ENCODE results near the gene ABTB1.

ABTB1 gene

DNA sequence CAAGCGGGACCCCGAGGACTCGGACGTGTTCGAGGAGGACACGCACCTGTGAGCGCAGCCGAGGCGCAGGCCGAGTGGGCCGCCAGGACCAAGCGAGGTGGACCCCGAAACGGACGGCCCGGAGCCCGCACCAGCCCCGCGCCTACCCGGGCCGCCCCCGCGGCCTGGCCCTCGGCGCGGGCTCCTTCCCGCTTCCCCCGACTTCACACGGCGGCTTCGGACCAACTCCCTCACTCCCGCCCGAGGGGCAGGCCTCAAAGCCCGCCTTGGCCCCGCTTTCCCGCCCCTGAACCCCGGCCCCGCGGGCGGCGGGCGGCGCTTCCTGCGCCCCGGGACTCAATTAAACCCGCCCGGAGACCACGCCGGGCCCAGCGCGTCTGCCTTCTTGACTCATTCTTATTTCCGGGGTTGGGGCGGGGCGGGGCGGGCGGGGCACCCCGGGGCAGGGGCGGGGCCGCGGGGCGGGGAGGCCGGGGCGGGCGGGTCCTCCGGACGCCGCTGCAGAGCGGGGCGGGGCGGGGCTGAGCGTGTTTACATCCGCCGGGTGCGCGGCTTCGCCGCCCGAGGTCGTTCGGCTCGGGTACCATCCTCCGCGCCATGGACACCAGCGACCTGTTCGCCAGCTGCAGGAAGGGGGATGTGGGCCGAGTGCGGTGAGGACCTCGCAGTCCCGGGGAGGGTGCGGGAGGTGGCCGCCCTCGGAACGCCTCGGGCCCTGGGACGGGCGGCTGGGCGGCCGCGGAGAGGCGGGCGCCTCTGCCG, at the start of gene ABTB1:
TSS of gene ABTB1 (plus strand) at position 524 of the 762 bp plus-strand sequence. CDS start at position 598, 74 bp downstream.
- H3K4me3 Mint-ChIP-seq: peak within 1 kb of the TSS; percentile 93
- H3K4me1 Mint-ChIP-seq: peaks cover 34% of the 10 kb centered on the region
- no peaks in the 10 kb centered on the region for H3K9me3 Mint-ChIP-seq
- no peaks in the 10 kb centered on the region for H3K27me3 Mint-ChIP-seq
- peak within 1 kb of the TSS; percentile 98 for H3K27ac Mint-ChIP-seq
- H3K36me3 Mint-ChIP-seq: no peaks in the 10 kb centered on the region

DNA sequence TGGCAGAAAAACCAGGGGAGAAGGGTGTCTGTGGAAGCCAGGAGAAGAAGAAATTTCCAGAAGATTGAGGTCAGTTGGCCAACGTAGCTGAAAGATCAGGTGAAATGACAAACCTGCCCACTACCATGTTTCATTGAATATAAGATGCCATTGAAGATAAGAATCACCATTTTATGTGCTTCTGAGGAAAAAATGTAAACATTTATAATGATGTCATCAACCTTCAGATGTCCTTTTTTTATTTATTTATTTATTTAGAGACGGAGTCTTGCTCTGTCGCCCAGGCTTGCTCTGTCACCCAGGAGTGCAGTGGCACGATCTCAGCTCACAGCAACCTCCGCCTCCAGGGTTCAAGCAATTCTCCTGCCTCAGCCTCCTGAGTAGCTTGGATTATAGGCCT, 48.7 kb upstream of the ABTB1 start:
- Mint-ChIP-seq H3K36me3 (peaks cover 6% of the 10 kb centered on the region), H3K9me3 (no peaks in the 10 kb centered on the region), H3K27ac (no peak overlapping the region), H3K4me1 (peaks cover 11% of the 10 kb centered on the region), H3K4me3 (no peak overlapping the region), H3K27me3 (peaks cover 3% of the 10 kb centered on the region)

DNA sequence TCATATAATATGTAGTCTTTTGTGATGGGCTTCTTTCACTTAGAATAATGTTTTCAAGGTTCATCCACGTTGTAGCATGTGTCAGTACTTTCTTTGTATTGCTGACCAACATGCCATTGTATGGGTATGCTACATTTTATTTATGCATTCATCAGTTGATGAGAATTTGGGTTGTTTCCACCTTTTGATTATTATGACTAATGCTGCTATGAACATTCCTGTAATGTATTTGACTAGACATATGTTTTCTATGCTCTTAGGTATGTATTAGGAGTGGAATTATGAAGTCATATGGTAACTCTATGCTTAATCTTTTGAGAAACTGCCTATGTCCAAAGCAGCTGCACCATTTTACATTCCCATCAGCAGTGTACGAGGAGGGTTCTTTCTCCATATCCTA, 46.9 kb upstream of the ABTB1 start:
- no peaks in the 10 kb centered on the region for H3K9me3 Mint-ChIP-seq
- peaks cover 24% of the 10 kb centered on the region for H3K4me1 Mint-ChIP-seq
- H3K36me3 Mint-ChIP-seq: peaks cover 3% of the 10 kb centered on the region
- H3K27ac Mint-ChIP-seq: no peak overlapping the region
- H3K4me3 Mint-ChIP-seq: no peak overlapping the region
- H3K27me3 Mint-ChIP-seq: peaks cover 9% of the 10 kb centered on the region

DNA sequence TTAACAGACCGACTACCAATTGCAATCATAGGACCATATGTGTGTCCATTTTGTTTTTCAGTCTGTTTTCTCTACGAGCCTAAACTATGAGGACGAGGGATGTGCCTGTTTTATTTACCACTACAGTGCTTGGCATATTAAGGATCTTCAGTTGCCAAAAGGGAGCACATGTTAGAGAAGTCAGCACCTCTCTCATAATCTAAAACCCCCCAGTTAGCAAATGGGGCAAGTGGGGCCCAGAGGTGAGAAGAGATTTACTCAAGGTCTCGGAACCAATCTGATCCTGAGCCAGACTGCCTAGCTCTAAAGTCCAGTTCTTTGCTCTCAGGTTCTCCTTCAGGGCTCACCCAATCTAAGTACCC, 44.3 kb upstream of the ABTB1 start:
- Mint-ChIP-seq H3K9me3 (no peaks in the 10 kb centered on the region), H3K27me3 (peaks cover 12% of the 10 kb centered on the region), H3K4me3 (peak overlapping the region; percentile 85), H3K27ac (peak overlapping the region; percentile 85), H3K36me3 (no peaks in the 10 kb centered on the region), H3K4me1 (peaks cover 30% of the 10 kb centered on the region)

DNA sequence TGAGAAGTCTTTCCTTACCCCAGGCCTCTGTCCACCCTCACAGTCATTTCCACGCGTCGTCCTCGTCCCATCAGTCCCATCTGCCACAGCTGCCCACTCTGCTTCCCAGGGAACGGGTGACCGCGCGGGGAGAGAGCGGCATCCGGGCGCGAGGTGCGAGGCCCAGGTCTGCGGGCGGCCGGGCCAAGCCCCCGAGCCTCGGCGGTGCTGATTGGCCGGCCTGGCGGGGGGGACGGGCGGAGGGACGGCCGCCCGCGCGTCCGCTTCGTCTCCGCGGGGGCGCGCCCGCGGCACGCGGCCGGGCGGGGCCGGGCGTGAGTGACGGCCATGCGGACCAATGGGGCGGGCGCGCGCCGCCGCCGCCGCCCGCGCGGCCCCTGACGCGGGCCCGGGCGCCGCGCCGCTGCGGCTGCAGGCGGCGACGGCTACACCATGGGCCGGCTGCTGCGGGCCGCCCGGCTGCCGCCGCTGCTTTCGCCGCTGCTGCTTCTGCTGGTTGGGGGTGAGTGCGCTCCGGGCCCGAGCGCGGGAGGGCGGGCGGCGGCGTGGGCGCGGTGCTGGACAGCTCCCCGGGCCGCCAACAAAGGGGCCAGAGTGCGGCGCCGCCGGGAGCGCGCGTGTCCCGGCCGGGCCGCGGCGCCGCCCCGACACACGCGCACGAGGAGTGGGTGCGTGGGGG, 43.8 kb upstream of the ABTB1 start, which contains the start of gene PODXL2:
TSS of gene PODXL2 (plus strand) at position 398 of the 679 bp plus-strand sequence. CDS start at position 433, 35 bp downstream.
- Mint-ChIP-seq H3K36me3 (peaks cover 2% of the 10 kb centered on the region), H3K27ac (peak within 1 kb of the TSS; percentile 85)

DNA sequence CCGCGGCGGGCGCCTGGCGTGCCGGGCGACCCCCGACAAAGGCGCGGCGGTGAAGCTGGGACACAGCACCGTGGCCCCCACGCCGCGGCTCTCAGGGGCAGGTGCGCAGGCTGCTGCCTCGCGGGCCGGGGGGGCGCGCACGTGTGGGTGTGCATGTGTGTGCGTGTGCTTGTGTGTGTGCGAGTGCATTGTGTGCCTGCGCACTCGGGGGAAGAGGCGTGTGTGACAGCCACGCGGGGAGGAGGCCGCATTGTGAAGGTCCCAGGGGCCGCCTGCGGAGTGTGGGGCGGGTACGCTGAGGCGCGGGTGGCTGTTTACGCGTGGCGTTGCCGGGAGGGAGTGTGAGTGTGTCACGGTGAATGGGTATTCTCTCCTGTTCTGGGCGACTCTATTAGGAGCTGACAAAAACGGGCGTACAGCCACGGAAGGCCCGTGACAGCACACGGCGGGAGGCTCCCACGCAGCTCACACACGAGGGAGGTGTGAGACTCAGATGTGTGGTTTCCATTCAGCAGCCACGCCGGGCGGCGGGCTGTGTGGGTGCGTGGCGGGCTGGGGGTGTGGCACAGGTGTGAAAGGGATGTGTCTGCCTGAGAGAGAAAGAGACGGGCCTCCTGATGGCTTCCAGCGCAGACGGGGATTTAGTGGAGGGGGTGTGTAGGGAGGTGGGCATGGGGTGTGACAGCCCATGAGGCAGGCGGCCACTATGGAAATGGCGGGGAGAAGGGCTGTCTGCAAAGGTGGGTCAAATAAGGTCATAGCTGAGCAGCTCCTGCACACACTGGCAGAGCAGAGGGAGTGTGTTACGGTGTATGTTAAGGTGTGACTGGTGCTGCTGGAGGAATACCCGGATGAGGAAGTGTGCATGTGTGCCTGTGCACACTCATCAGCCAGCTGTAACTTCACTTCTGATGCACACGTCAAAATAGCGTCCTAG, 43.0 kb upstream of the ABTB1 start:
- peak overlapping the region; percentile 84 for H3K4me3 Mint-ChIP-seq
- H3K4me1 Mint-ChIP-seq: peaks cover 30% of the 10 kb centered on the region
- H3K27ac Mint-ChIP-seq: peak overlapping the region; percentile 66
- H3K27me3 Mint-ChIP-seq: peaks cover 15% of the 10 kb centered on the region
- no peaks in the 10 kb centered on the region for H3K9me3 Mint-ChIP-seq
- peaks cover 2% of the 10 kb centered on the region for H3K36me3 Mint-ChIP-seq

More for the DNA sequence above, 43.8 kb upstream of the ABTB1 start, which contains the start of gene PODXL2:
- peaks cover 15% of the 10 kb centered on the region for H3K27me3 Mint-ChIP-seq
- H3K4me3 Mint-ChIP-seq: peak within 1 kb of the TSS; percentile 85
- H3K4me1 Mint-ChIP-seq: peaks cover 30% of the 10 kb centered on the region
- H3K9me3 Mint-ChIP-seq: no peaks in the 10 kb centered on the region

DNA sequence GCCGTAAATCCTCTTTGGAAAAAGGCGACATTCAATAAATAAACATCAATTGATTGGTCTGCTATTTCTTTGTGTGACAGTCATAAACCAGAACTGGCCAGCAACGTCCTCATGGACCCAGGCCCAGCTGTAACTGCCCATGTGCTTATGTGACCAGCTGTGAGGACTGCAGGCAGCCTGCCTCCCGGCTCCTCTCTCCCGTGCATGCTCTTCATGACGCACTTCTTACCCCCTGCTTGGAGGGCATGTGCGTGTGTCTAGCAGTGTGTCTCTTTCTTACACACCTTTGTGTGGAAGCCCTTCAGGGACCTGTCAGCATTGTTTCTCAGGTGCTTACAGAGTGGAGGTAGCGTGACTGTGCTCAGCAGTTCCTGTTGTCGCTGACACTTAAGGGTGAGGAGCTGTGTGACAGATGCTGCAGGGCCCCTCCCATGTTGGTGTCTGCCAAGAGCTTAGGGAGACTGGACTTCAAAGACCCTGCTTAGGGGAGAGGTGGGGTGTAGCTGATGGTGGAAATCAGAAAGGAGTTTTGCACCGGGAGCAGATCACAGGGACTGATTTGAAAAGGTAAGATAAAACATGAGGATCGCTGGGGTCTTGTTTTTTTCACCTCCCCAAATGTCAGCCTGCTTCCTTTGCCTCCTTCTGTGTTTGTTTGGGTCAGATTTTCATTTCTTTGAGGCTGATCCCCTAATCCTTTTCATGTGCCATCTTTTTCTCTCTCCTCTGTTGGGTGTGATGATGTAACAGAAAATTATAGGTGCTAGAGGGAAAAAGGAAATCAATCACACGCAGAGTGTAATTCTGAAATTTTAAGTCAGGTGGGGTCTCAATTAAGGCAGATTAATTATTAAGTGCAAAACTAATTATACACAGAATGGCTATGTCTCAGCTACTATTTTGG, 41.7 kb upstream of the ABTB1 start:
- no peak overlapping the region for H3K27ac Mint-ChIP-seq
- H3K4me3 Mint-ChIP-seq: peak overlapping the region; percentile 43
- peaks cover 15% of the 10 kb centered on the region for H3K27me3 Mint-ChIP-seq
- H3K9me3 Mint-ChIP-seq: no peaks in the 10 kb centered on the region
- H3K36me3 Mint-ChIP-seq: peaks cover 2% of the 10 kb centered on the region
- peaks cover 30% of the 10 kb centered on the region for H3K4me1 Mint-ChIP-seq

DNA sequence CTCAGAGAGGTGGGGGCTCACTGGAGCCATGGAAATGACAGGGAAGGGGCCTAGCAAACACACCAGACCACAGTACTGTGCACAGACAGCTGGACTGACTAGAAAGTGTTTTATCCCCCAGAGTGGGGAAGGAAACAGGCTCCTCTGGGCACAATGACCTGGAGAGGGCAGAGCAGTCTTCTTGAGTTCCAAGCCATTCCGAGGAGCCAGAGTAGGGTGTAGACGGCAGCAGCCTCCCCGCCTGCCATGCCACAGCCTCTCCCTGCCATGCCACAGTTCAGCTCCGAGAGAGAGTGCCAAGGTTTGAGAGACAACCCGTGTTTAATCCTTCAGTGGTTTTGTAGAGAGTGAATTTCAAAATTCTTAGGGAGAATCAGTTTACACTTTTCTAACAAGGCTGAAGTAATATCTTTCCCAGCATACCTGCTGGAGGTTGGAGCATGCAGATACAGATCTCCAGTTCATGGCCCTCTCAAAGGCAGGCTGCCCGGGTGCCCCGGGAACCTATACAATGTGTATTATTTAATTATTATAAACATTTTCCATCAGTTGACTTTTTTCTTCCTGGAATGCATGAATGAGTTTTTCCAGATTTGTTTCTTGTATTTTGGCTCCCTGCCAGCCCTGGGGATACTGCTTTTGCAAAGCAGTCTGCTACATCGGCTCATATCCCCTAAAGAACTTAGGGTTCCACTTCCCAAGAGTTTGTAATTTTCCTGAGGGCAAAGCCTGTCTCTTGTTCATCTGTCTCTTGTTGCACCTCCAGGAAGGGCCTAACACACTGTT, 40.5 kb upstream of the ABTB1 start:
- no peak overlapping the region for H3K4me3 Mint-ChIP-seq
- no peaks in the 10 kb centered on the region for H3K9me3 Mint-ChIP-seq
- peaks cover 2% of the 10 kb centered on the region for H3K36me3 Mint-ChIP-seq
- peaks cover 27% of the 10 kb centered on the region for H3K4me1 Mint-ChIP-seq
- no peak overlapping the region for H3K27ac Mint-ChIP-seq
- H3K27me3 Mint-ChIP-seq: peaks cover 14% of the 10 kb centered on the region

DNA sequence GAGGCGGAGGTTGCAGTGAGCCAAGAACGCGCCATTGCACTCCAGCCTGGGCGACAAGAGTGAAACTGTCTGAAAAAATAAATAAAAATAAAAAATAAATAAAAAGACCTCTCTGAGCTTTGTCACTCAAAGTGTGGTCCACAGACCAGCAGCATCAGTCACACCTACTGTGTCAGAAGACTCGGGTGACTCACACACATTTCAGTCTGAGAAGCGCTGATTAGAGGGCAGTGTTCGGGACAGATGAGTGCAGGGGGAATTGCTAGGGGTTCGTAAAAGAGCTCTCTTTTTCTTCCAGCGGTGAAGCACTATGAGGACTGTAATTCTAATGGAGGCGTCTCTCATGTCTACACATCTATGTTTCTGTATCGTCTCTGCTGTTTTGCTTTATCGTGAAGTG, 38.1 kb upstream of the ABTB1 start:
- no peaks in the 10 kb centered on the region for H3K9me3 Mint-ChIP-seq
- H3K27ac Mint-ChIP-seq: no peak overlapping the region
- peaks cover 2% of the 10 kb centered on the region for H3K36me3 Mint-ChIP-seq
- no peak overlapping the region for H3K4me3 Mint-ChIP-seq
- peaks cover 25% of the 10 kb centered on the region for H3K4me1 Mint-ChIP-seq
- H3K27me3 Mint-ChIP-seq: peaks cover 11% of the 10 kb centered on the region

DNA sequence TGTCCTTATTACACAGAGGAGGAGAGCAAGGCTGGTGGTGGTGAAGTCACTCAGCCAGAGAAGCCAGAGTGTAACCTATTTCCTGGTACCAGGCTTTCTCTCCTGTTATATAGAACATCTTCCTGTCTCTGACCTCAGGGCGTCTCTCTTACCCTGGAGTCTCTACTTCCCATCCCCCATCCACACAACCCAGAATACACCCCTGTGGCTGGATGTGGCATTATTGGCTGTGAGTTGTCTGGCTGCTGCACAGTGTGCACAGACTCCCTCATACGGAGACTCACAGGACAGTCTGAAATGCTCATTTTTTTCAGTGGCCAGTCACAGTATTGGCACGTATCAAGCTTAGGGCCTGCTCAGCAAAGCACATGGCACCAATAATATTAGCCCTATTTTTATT, 35.2 kb upstream of the ABTB1 start:
- Mint-ChIP-seq H3K27ac (no peak overlapping the region), H3K27me3 (peaks cover 4% of the 10 kb centered on the region), H3K4me1 (peaks cover 9% of the 10 kb centered on the region), H3K36me3 (peaks cover 2% of the 10 kb centered on the region), H3K4me3 (no peak overlapping the region), H3K9me3 (no peaks in the 10 kb centered on the region)

DNA sequence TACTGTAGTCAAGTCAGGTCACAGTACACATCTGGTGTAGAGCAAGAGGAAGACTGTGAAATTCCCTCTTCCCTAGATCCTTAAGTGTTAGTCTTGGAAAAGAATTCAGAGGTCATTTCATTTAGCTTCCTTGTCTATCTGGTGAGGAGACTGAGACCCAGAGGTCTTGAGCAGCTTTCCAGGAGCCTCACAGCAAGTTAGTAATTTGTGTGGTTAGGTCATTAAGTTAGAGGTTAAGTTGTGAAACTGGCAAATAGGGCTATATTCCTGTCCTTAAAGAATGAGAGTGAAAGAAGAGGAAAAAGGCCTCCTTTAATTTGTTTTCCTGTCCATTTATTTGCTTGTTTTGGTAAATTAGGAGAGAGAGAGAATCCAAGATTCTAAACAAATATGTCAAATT, 34.8 kb upstream of the ABTB1 start:
- no peaks in the 10 kb centered on the region for H3K9me3 Mint-ChIP-seq
- peaks cover 9% of the 10 kb centered on the region for H3K4me1 Mint-ChIP-seq
- peaks cover 2% of the 10 kb centered on the region for H3K36me3 Mint-ChIP-seq
- H3K27me3 Mint-ChIP-seq: peaks cover 4% of the 10 kb centered on the region
- no peak overlapping the region for H3K4me3 Mint-ChIP-seq
- no peak overlapping the region for H3K27ac Mint-ChIP-seq

DNA sequence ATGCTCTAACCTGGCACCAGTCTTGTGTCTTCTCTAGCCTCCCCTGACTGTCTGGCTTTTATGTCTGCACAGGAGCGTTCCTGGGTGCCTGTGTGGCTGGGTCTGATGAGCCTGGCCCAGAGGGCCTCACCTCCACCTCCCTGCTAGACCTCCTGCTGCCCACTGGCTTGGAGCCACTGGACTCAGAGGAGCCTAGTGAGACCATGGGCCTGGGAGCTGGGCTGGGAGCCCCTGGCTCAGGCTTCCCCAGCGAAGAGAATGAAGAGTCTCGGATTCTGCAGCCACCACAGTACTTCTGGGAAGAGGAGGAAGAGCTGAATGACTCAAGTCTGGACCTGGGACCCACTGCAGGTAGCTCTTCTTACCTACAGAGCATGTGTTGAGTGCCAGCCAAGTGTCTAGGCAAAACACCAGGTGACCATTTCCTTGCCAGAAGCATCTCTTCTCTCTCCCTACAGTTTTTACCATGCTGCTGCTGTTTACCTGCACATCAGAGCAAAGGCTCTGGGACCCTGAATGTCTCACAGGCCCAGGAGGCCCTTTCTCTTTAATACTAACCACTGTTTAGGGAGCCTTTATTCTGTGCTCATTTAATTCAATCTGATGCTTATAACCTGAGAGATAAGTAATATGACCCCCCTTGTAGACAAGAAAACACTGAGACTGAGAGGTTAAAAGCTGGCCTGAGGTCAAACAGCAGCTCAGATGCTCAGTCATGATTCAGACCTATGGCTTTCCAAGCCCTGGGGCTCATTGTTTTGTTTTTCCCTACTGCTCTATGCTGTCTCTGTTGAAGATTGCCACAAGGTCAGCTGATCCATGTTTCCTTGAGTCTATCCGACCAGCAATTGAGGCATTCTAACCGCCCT, 33.3 kb upstream of the ABTB1 start:
- H3K27me3 Mint-ChIP-seq: no peaks in the 10 kb centered on the region
- H3K27ac Mint-ChIP-seq: no peak overlapping the region
- H3K4me3 Mint-ChIP-seq: no peak overlapping the region
- peaks cover 9% of the 10 kb centered on the region for H3K4me1 Mint-ChIP-seq
- H3K9me3 Mint-ChIP-seq: no peaks in the 10 kb centered on the region
- H3K36me3 Mint-ChIP-seq: no peaks in the 10 kb centered on the region

DNA sequence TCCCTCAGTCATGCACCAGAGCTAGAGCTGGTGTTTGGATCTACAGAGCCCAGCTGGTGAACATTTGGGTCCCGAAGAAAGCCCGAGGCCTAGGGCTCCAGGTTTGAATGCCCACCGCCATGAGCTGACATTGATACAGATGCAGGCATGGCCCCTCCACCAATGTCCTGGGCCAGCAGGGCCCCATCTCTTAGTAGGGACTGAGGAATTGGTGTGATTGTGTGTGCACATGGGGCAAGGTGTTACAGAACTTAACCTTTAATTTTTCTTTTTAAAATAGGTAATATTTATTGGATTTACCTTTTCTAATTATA, 32.8 kb upstream of the ABTB1 start:
- Mint-ChIP-seq H3K9me3 (no peaks in the 10 kb centered on the region), H3K4me3 (no peak overlapping the region), H3K4me1 (peaks cover 9% of the 10 kb centered on the region), H3K27me3 (no peaks in the 10 kb centered on the region), H3K36me3 (no peaks in the 10 kb centered on the region), H3K27ac (no peak overlapping the region)
